SJSA1 (cell line): Measurements from ENCODE around the gene MYH10. TPM values are rescaled to one million over a fixed set of nuclear protein-coding genes. Genes with fewer than 3 reads are reported as not detected.

Experiments used
- DNase-seq, 2 experiments: peaks; one replicate each; pipeline ENCODE4 v3.0.0-alpha.2; 2015 to 2020; ENCODE audit warnings: low spot score in 2 of 2, low read depth in 1 of 2
- H3K27ac ChIP-seq: fragments of 250-450 bp; sonication (Bioruptor Pico); 2 replicates; pipeline ENCODE4 v1.5.1; 2020; ENCODE audit warnings: mild to moderate bottlenecking, moderate library complexity
- H3K27me3 ChIP-seq: fragments of 250-450 bp; sonication (Bioruptor Pico); replicated peaks from 2 replicates; pipeline ENCODE4 v1.5.1; 2020; ENCODE audit warnings: mild to moderate bottlenecking, moderate library complexity
- H3K36me3 ChIP-seq: fragments of 250-450 bp; sonication (Bioruptor Pico); 2 replicates; pipeline ENCODE4 v1.5.1; 2020; ENCODE audit warnings: mild to moderate bottlenecking
- H3K4me1 ChIP-seq: fragments of 250-450 bp; sonication (Bioruptor Pico); replicated peaks from 2 replicates; pipeline ENCODE4 v1.6.1; 2021; ENCODE audit warnings: mild to moderate bottlenecking
- H3K4me3 ChIP-seq: fragments of 250-450 bp; sonication (Bioruptor Pico); 2 replicates; pipeline ENCODE4 v1.5.1; 2020; ENCODE audit warnings: mild to moderate bottlenecking
- H3K9me3 ChIP-seq: fragments of 250-450 bp; sonication (Bioruptor Pico); replicated peaks from 2 replicates; pipeline ENCODE4 v1.5.1; 2020; ENCODE audit warnings: mild to moderate bottlenecking
- total RNA-seq: library from RNA; depleted of rRNA; stranded (reverse); fragments of >200 nt; shearing (Covaris generic); gene quantifications from 2 replicates; pipeline ENCODE4 v1.2.3, GENCODE V29; 2014

MYH10 gene
- total RNA-seq, 1 experiment from 2014 or later: 122 TPM

DNA sequence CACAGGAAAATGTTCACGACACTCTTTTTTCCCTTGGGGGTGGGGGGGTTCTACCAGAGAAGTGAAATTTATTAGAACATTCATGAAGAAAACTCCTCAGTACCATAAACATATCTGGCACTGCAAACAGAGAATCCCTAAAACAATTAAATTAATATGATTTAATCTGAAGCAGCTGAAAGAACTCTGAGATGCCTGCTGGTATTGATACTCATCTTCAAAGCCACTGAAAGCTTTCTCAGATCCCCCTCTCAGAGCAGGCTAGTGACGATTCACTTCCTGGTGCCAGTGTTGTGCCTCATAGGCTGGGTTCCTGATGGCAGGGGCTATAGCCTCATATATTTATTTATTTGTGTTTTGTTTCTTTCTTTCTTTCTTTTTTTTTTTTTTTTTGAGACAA lies 52.7 kb downstream of the MYH10 start:
- Histone ChIP-seq H3K4me3 (no peak overlapping the region), H3K4me1 (no peaks in the 10 kb centered on the region), H3K9me3 (no peaks in the 10 kb centered on the region), H3K27ac (no peak overlapping the region), H3K36me3 (peaks cover 38% of the 10 kb centered on the region), H3K27me3 (no peaks in the 10 kb centered on the region)
- DNase-seq: no peak

DNA sequence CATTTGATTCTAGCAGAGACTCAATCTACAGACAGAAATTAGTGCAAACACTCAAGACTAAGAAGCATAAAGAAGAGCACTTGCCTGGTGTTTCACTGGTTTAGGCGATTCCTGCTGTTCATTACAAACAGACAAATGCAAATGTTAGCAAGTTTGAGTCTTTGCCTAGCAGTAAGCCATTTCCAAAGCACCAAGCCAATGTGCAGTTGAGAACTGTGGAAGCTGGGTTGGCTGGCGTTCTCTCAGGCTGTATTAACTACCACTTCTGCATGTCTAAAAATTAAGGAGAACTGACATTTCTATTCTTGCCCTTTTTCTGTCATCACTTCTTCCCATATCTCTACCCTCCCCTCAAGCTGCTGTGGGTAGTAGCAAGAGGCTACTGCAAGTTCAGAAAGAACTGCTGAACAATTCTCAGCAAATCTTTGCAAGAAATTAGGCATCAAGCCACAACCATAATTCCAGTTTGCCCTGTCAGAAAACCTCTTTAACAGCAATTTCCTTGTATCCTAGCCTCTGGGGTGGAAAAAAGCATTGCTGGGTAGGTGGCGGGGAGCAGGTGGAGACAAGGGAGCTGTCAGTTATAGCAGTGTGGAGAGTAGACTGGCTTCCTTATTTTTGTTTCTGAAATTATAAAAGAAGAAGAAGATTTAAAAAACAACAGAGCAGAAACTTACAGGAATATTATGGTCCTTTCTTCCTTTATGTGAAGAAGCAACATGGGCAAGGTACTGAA lies 53.8 kb downstream of the MYH10 start:
- Histone ChIP-seq H3K27ac (no peak overlapping the region), H3K4me3 (no peak overlapping the region), H3K36me3 (peaks cover 35% of the 10 kb centered on the region), H3K27me3 (no peaks in the 10 kb centered on the region), H3K4me1 (no peaks in the 10 kb centered on the region), H3K9me3 (no peaks in the 10 kb centered on the region)
- no peak for DNase-seq

DNA sequence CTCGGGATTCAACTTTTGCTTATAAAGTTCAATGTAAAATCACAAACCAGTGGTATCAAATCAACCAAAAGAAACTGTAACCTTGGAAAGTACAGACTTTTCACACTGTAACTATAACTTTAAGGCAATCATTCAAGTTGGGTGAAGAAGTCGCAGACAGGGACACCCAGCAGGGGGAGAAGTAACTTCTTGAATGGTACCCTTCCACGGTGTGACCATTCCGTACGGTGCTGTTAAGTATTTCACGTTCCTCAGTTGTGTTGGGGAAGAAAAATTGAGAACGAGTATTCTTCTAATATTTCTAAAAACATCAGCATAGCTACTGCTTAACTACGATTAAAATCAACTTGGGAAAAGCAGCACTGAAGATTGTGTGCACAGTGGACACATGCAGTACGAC lies 55.8 kb downstream of the MYH10 start:
- no peak for DNase-seq
- H3K27me3 ChIP-seq: no peaks in the 10 kb centered on the region
- peaks cover 45% of the 10 kb centered on the region for H3K36me3 ChIP-seq
- H3K9me3 ChIP-seq: no peaks in the 10 kb centered on the region
- H3K4me1 ChIP-seq: no peaks in the 10 kb centered on the region
- H3K4me3 ChIP-seq: no peak overlapping the region
- no peak overlapping the region for H3K27ac ChIP-seq

DNA sequence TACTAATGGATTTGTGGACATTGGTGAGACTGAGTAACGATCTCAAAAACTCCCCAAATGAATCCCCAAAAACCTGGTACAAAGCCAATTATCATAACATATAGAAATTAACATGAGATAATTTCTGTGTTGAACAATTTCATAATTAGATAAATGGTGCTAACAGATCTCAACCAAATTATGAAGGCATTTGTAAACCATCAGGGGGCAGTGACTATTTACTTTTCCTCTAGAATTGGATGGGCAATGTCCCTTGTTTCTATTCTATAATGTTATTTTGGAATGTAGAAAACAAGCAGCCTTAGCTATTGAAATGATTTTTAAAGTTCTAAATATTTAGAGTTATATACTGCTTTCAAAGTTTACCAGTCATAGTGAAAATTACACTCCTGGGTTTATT lies 57.8 kb downstream of the MYH10 start:
- Histone ChIP-seq H3K36me3 (peaks cover 65% of the 10 kb centered on the region), H3K27ac (no peak overlapping the region), H3K4me1 (no peaks in the 10 kb centered on the region), H3K4me3 (no peak overlapping the region), H3K27me3 (no peaks in the 10 kb centered on the region), H3K9me3 (no peaks in the 10 kb centered on the region)
- no peak for DNase-seq

DNA sequence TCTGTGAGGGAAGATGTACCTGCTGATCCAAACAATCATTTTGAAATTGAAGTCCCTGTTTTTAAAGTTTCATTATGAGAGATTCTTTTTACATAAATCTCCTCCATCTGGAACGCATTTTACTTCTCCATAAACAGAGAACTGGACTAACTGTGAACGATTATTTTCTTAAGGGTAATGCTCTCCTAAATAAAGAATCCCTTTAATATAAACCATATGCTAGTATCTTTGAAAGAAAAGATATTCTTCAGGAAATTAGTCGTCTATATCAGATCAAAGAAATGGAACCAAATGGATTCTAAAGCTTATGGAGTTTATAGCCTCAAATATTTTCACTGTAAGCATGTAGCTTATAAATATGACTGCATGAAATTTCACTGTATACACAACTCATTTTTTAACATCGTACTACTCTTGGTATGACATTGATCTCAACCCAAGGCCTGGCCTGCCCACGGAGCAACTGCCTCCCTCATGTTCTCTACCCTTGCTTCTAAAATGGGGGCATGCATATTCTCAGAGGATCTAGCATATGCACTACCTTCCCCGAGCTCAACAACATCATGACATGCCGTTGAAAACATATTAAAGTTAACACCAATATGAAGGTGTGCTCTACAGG lies 66.4 kb downstream of the MYH10 start:
- H3K27ac ChIP-seq: no peak overlapping the region
- peaks cover 62% of the 10 kb centered on the region for H3K36me3 ChIP-seq
- no peak overlapping the region for H3K4me3 ChIP-seq
- DNase-seq: peak in 1 of 2 experiments; percentile 47
- no peaks in the 10 kb centered on the region for H3K9me3 ChIP-seq
- H3K4me1 ChIP-seq: peaks cover 17% of the 10 kb centered on the region
- no peaks in the 10 kb centered on the region for H3K27me3 ChIP-seq

DNA sequence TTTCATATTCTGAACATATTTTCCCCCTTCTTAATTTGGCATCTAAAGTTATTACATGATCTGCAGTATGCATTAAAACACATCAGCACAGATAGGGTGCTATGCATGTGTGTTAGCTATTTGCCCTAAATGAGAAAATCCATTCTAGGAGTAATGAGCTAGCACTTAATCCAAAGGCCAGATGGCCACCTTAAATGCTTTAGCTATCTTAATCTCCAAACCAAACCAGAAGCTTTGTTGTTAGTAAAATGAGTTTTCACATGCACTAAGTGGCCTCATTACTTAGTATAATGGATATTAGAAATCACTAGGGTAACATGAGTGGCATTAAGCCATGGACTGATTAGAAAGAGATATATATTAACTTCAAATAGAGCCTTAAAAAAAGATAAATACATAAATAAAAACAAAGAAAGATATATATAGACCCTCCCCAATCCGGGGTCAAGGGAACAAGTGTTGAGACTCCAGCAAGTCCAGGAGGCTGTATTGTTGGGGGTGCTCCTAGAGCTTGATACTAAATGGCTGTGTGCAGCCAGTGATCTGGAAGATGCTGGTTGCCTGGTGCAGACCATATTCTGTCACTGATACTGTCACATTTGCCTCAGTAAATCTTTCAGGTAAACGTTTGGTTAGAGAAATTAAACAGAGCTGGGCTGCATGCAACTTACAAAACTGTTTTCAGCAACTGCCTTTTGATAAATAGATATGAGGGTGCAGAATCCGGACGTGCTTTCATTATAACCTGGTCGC lies 67.3 kb downstream of the MYH10 start:
- H3K36me3 ChIP-seq: peaks cover 53% of the 10 kb centered on the region
- H3K9me3 ChIP-seq: no peaks in the 10 kb centered on the region
- H3K27ac ChIP-seq: no peak overlapping the region
- no peak overlapping the region for H3K4me3 ChIP-seq
- no peaks in the 10 kb centered on the region for H3K27me3 ChIP-seq
- no peak for DNase-seq
- H3K4me1 ChIP-seq: peaks cover 17% of the 10 kb centered on the region

DNA sequence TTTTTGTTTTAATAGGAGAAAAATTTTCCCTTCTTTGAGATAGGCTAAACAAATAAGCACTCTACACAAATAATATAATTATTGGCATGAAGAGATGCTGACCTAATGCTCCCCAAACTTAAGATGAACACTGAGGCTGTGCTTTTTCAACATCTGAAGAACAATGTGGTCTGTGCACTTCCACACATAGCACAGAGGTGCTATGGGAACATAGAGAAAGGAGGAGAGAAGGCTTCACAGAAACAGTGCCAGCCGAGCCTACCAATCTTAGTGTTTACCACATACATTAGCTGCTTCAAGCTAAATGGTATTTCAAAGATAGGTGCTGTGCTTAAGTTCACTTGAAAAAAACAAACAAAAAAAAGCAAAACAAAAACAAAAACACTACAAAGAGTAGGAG lies 72.4 kb downstream of the MYH10 start:
- Histone ChIP-seq H3K9me3 (no peaks in the 10 kb centered on the region), H3K4me3 (no peak overlapping the region), H3K36me3 (peaks cover 30% of the 10 kb centered on the region), H3K27ac (no peak overlapping the region), H3K4me1 (peaks cover 23% of the 10 kb centered on the region), H3K27me3 (no peaks in the 10 kb centered on the region)
- no peak for DNase-seq

DNA sequence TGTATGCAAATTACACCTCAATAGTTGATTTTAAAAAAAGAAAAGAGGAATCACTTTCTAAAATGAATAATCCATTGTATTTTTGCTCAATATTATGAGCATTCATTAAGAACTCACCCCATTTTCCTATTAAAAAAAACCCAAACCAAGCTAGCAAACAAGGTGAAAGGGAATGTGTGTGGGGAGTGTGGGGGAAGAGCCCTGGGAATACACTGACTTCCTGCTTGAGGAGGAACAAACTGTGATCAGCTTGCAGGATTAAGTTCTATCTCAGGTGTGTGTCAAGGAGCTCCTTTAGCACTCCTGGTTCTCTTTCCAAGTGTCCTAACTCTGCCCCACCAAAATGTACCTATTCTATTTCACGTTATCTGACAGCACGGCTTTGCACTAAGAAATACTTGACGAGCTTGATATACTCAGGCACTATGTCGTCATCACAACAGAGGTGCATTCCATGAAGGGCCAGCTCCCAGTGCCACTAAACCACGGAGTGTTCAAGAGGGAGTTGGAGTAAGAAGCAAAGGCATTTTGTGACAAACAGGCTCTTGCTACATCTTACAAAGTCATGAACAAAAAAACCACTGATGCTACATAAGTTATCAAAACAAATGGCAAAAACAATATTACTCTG lies 73.2 kb downstream of the MYH10 start:
- peaks cover 23% of the 10 kb centered on the region for H3K4me1 ChIP-seq
- H3K27me3 ChIP-seq: no peaks in the 10 kb centered on the region
- no peak overlapping the region for H3K27ac ChIP-seq
- DNase-seq: no peak
- H3K9me3 ChIP-seq: no peaks in the 10 kb centered on the region
- peaks cover 30% of the 10 kb centered on the region for H3K36me3 ChIP-seq
- H3K4me3 ChIP-seq: no peak overlapping the region

DNA sequence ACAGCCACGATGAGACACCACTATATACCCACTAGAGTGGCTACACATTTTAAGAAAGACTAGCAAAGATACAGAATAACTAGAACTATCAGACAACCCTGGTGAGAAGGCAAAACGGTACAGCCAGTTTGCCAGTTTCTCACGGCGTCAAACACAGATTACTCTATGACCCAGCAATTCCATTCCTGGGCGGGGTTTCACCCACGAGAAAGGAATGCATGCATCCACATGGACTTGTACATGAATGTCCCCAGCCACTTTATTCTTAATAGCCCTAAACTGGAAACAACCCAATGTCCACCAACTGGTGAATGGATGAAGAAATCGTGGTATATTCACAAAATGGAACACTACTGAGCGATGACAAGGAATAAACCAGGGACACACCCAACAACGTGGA lies 74.5 kb downstream of the MYH10 start:
- Histone ChIP-seq H3K4me1 (peaks cover 23% of the 10 kb centered on the region), H3K4me3 (no peak overlapping the region), H3K9me3 (no peaks in the 10 kb centered on the region), H3K27me3 (no peaks in the 10 kb centered on the region), H3K36me3 (peaks cover 39% of the 10 kb centered on the region), H3K27ac (peak overlapping the region; percentile 77)
- peak; percentile 57 to 70 for DNase-seq

DNA sequence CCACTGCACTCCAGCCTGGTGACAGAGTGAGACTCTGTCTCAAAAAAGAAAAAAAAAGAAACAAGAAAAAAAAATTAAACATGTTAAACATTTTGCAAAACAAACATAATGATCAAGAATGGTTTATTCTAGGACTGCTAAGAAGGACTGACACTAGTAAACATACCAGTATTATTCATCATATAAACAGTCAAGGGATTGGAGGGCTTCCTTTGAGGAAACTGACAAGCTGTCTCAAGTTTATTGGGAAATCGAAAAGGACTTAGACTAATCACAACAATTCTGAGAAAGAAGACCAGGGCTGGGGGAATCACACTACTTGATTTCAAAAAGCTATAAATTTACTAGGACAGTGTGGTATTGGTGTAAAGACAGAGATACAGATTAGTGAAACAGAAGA lies 75.5 kb downstream of the MYH10 start:
- no peaks in the 10 kb centered on the region for H3K27me3 ChIP-seq
- H3K4me3 ChIP-seq: no peak overlapping the region
- peaks cover 23% of the 10 kb centered on the region for H3K4me1 ChIP-seq
- peak overlapping the region; percentile 77 for H3K27ac ChIP-seq
- DNase-seq: peak in 1 of 2 experiments; percentile 41
- H3K36me3 ChIP-seq: peaks cover 30% of the 10 kb centered on the region
- H3K9me3 ChIP-seq: no peaks in the 10 kb centered on the region

DNA sequence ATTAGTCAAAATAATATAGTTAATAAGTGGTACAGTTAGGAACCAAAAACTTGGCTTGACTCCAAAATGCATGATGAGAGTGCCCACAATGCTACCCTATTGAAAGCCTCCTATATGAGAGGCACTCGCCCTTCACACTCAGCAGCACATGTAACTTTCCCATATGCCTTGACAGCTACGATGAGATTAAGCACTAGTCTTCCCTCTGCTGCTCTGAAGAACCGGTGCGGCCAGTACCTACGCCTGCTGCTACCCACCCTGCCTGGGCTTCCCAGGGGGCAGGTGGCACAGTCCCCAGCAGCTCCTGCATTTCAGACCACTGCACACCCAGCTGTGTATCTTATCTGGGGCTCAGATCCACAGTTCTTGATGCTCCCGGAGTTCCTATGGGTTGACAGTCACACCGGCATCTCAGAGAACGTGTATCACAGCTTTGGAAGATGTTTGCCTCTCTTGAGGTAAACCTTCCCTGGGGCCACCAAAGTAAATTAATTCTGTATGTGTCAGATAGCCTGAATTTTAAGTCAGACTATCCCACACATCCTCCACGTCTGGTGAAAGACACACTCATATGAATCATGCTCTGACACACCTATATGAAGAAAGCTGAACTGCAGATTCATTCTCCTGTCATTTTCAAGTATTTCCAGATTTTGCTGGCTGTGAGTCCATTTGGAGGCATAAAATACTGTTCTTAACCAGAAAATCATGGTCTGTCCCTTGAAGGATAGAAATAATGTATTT lies 77.8 kb downstream of the MYH10 start:
- no peaks in the 10 kb centered on the region for H3K27me3 ChIP-seq
- peaks cover 23% of the 10 kb centered on the region for H3K4me1 ChIP-seq
- H3K9me3 ChIP-seq: no peaks in the 10 kb centered on the region
- H3K4me3 ChIP-seq: no peak overlapping the region
- peaks cover 39% of the 10 kb centered on the region for H3K36me3 ChIP-seq
- DNase-seq: no peak
- no peak overlapping the region for H3K27ac ChIP-seq

DNA sequence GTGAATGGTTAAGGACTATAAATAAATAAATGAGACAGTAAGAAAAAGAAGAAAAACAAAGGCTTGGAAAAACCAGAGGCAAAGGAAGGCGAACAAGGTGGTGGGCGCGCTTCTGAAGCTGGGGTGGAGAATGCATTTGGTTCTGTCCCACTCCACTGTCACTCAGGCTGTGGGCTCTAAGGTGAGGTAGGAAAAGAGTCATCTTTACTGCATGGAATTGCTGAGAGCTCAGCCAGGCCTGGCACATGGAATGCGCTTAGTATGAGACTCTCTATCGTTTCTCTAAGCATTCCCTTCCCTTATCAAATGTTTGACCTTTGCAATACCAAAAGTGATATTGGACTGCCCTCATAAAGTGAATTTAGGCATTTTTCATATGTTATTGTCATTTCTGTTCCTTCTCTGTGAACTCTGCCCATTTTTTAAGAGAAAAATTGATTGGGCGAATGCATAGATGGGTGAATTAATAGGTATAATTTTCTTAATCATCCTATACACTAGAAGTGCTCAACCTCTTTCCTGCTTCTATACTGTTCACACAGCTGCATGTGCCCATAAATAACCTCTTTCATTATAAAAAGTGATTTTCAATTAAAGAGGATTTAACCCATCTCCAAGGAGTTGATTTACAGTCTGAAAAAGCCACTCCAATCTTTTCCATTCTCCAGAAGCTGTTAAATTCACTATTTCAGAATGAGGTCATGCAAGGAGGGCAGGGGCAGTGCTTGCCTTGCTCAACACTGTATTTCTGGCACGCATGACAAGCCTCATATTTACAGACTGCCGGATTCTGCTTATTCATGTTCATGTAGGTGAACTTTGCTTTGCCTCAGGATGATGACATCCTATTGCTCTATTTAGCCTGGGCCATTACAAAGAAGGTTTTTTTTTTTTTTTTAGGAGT lies 87.7 kb downstream of the MYH10 start:
- H3K4me3 ChIP-seq: no peak overlapping the region
- no peaks in the 10 kb centered on the region for H3K27me3 ChIP-seq
- no peaks in the 10 kb centered on the region for H3K4me1 ChIP-seq
- DNase-seq: no peak
- no peaks in the 10 kb centered on the region for H3K9me3 ChIP-seq
- H3K36me3 ChIP-seq: peaks cover 75% of the 10 kb centered on the region
- no peak overlapping the region for H3K27ac ChIP-seq
